Bronchial epithelial cell (primary cell): Measurements from ENCODE around the gene B3GALT4. TPM values are rescaled to one million over a fixed set of nuclear protein-coding genes. Genes with fewer than 3 reads are reported as not detected.

Experiments
- DNase-seq: peaks from one replicate; pipeline ENCODE4 v3.0.0-alpha.2; 2010; ENCODE audit warnings: low read depth
- FAIRE-seq: peaks from 2 replicates; lab custom pipeline; 2011; peaks lifted over from hg19 to GRCh38; lab: Jason Lieb, UNC
- H3K27me3 ChIP-seq: 2 replicates; pipeline ENCODE4 v1.5.1; 2011; ENCODE audit warnings: low read length; ENCODE audit not compliant: control insufficient read depth, insufficient read depth
- H3K36me3 ChIP-seq: 2 replicates; pipeline ENCODE4 v1.5.1; 2011; ENCODE audit warnings: low read length; ENCODE audit not compliant: control insufficient read depth, insufficient read depth
- H3K4me3 ChIP-seq: 2 replicates; pipeline ENCODE4 v1.5.1; 2011; ENCODE audit warnings: mild to moderate bottlenecking, low read depth, low read length, control low read depth
- total RNA-seq: library from RNA; depleted of rRNA; stranded (reverse); fragments of >200 nt; gene quantifications from 2 replicates; pipeline ENCODE4 v1.2.1, GENCODE V29; 2014
- TF ChIP-seq, protein P1 (sequence below): IDR thresholded peaks from 2 replicates; pipeline ENCODE4 v1.5.1; 2011; ENCODE audit warnings: mild to moderate bottlenecking, moderate library complexity, low read length, control low read depth, inconsistent platforms; ENCODE audit not compliant: insufficient read depth, severe bottlenecking

B3GALT4 gene
- total RNA-seq, 1 donor from 2014 or later: 3.9 TPM

DNA sequence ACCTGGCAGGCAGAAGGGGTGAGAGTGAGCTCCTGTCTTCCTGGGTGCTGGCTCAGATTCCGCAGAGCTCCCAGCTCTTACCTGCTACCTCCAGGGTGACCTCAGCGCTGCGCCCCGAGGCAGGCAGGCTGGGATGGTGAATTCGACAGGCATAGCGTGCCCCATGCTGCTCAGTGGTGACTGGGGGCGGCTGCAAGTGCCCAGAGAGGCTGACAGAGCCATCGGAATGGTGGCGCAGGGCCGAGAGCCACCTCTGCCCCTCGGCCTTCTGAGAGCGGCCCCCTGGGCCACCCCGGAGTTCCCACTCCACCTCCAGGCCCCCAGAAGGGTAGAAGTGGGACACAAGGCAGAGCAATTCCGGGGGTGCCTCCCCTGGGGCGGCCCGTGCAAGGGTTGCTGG lies 27.3 kb downstream of the B3GALT4 start:
- FAIRE-seq: no peak
- TF ChIP-seq, protein P1, sequence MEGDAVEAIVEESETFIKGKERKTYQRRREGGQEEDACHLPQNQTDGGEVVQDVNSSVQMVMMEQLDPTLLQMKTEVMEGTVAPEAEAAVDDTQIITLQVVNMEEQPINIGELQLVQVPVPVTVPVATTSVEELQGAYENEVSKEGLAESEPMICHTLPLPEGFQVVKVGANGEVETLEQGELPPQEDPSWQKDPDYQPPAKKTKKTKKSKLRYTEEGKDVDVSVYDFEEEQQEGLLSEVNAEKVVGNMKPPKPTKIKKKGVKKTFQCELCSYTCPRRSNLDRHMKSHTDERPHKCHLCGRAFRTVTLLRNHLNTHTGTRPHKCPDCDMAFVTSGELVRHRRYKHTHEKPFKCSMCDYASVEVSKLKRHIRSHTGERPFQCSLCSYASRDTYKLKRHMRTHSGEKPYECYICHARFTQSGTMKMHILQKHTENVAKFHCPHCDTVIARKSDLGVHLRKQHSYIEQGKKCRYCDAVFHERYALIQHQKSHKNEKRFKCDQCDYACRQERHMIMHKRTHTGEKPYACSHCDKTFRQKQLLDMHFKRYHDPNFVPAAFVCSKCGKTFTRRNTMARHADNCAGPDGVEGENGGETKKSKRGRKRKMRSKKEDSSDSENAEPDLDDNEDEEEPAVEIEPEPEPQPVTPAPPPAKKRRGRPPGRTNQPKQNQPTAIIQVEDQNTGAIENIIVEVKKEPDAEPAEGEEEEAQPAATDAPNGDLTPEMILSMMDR: no peak
- H3K36me3 ChIP-seq: peaks cover 8% of the 10 kb centered on the region

DNA sequence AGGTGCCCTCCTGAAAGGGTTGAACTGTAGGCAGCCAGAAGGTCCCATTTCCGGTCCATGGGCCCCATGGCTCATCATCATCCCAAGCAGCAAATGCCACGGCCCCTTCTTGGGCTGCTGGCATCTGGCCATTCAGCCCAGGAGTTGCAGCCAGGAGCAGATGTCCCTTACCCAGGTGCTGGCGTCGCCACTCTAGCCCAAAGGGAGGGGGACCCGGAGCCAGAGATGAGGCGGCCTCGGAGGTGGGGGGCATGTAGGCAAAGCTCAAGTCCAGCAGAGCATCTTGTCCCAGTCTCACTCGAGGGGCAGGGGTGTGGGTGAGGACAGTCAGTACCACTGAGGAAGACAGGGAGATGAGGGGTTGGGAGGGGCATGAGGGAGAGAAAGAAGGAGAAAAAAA lies 28.1 kb downstream of the B3GALT4 start:
- DNase-seq: no peak
- TF ChIP-seq, protein P1: no peak
- no peak for FAIRE-seq
- Histone ChIP-seq H3K4me3 (no peak overlapping the region), H3K36me3 (peaks cover 8% of the 10 kb centered on the region), H3K27me3 (no peaks in the 10 kb centered on the region)

More for the DNA sequence above, 27.3 kb downstream of the B3GALT4 start:
- Histone ChIP-seq H3K4me3 (no peak overlapping the region), H3K27me3 (no peaks in the 10 kb centered on the region)
- DNase-seq: no peak

DNA sequence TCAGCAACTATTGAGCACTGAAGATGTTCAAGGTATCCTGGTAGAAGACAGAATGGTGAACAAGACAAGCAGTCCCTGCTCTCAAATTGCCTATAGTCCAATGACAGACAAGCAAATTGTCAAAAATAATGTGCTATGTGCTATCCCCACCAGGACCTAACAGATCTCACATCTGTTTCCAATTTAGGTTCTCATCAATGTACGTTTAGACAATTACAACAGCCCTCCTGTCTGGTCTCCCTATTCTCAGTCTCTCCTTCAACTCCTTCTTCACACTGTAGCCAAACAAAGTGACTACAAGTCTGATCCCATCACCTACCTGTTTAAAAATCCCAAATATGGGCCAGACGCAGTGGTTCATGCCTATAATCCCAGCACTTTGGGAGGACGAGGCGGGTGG lies 29.4 kb downstream of the B3GALT4 start:
- Histone ChIP-seq H3K27me3 (no peaks in the 10 kb centered on the region), H3K36me3 (peaks cover 8% of the 10 kb centered on the region), H3K4me3 (no peak overlapping the region)
- FAIRE-seq (no peak), DNase-seq (no peak)
- TF ChIP-seq, protein P1: no peak

DNA sequence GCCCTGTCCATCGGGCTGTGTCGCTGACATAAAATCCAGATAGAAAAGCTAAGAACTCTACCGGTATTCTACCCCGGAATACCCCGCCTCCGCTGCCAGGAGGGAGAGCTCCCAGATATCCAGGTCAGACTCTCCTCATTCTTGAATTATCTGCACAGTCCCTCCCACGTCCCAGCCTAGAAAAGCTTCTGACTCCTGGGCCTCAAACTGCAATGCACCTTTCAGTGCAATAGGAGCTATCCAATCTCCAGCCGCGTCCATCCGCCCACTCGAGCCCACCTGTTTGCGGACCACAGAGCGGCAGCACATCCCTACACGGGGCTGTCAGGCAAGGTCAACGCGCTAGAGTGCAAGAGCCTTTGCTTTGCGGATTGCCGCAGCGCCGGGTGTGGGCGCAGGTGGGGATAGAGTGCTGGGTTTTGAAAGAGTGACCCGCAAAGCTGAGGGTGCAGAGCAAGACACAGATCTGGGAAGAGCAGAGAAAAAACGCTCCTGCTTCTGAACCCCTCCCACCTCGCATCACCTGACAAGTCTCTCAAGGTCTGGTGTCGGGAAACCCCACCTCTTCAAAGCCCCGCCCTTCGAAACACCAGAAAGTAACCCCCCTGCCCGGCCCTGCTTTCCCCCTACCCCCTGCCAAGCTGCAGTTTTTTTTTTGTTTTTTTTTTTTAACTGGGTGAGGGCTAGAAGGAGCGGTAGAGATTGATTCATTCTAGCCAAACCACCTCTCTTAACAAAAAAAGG lies 35.6 kb downstream of the B3GALT4 start:
- DNase-seq (peak; percentile 84), FAIRE-seq (no peak)
- peak overlapping the region; percentile 93 for H3K4me3 ChIP-seq
- peaks cover 5% of the 10 kb centered on the region for H3K36me3 ChIP-seq
- H3K27me3 ChIP-seq: no peaks in the 10 kb centered on the region
- TF ChIP-seq, protein P1: no peak

DNA sequence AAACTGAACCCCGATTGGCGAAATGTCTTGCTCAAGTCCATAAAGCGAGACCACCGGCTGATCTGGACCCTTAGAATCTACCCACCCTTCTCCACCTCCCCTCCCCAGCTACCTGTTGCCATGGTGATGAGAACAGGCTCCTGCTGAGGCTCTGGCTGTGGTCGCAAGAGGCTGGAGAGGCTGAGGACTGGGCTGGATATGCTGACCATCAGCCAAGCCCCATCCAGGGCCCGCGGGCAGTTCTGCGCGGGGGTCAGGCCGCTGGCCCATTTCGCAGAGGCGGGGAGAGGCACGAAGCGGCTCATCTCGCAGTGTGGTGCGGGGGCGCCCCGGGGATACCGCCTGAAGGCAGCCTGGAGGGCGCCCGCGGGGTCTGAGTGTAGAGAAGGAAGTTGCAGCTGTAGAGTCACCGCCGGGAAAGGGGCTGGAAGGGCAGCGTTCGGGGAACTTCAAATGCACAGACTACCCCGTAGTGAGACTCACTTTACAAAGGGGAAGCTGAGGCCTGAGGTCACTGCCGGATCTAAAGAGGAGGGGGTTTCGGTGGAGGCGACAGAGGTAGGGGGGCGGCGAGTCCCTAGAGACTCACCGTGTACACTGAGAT lies 36.3 kb downstream of the B3GALT4 start:
- no peaks in the 10 kb centered on the region for H3K27me3 ChIP-seq
- peaks cover 5% of the 10 kb centered on the region for H3K36me3 ChIP-seq
- no peak for DNase-seq
- TF ChIP-seq, protein P1: no peak
- peak overlapping the region; percentile 93 for H3K4me3 ChIP-seq
- no peak for FAIRE-seq
